GM18505 (cell line): Measurements from ENCODE around the gene SMIM32.

Experiments
- ATAC-seq: cut with Tn5 transposase; IDR thresholded peaks from one replicate; pipeline ENCODE4 v1.9.1; 2021; ENCODE audit not compliant: unreplicated experiment
- POLR2A ChIP-seq: IDR thresholded peaks from 4 replicates; pipeline ENCODE4 v1.6.1; 2011; ENCODE audit warnings: borderline replicate concordance; ENCODE audit not compliant: insufficient read depth, insufficient read length; ENCODE audit errors: extremely low read depth

Gene SMIM32

DNA sequence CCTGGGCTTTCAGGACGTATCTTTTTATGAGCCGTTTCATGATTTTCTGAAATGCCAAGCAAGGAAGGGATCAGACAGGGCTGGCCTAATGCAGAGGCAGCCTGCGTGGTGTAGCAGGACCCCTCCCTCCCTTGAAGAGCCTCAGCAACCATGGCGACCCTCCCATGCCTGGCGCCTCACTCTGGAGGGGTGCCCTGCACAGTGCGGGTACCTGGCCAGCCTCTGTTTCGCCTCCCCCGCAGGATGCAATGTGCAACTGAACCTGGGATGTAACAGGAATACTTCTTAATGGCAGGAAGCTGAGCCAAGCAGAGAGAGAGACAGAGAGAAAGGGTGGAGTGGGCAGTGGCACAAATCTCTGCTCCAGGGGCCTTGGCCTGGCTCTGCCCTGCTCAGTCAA lies 23.3 kb upstream of the SMIM32 start:
- TF ChIP-seq POLR2A: no peak
- no peak for ATAC-seq

DNA sequence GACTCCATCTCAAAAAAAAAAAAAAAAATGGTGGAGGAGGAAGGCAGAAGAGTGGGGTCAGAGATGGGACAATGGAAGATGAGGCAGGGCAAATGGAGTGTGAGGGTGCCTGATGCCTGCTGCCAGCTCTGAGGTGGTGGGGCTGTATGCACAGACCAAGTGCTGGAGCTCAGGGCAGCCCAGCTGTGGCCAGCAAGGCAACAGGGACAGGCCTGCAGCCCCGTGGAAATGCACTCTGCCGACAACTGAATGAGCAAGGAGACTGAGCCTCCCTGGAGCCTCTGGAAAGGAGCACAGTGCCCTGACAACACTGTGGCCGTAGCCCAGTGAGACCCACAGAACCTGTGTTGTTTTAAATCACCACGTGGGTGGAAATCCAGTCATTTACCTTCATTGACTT lies 22.9 kb upstream of the SMIM32 start:
- ATAC-seq: no peak
- TF ChIP-seq POLR2A: no peak

GRCh38 chr5:136213919-136214493 lies 21.0 kb upstream of the SMIM32 start:
- no peak for ATAC-seq
- TF ChIP-seq POLR2A: no peak

DNA sequence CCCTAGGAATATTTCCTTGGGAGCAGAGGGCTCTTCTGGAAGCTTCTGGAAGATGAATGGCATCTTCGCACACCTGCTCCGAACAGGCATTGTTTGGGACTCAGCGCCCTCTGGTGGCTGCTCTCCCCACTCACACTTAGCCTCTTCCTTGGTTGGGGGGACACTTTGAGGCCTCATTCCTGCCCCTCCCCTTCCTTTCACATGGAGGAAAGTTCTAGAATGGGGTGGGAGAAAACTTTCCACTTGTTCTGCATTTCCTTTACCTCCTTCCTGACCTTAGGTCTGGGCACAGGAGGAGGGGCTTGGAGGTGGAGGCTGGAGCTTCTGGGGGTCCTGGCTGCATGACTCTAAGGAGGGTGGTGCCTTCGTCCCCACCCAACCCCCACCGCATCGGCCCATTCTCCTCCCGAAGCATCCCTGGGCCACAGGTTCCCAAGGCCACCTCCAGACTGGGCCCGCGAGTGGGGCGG lies 19.3 kb upstream of the SMIM32 start:
- TF ChIP-seq POLR2A: no peak
- ATAC-seq: no peak

- no peak for ATAC-seq
Observed at GRCh38 chr5:136211282-136212040, 18.5 kb upstream of the SMIM32 start.

GRCh38 chr5:136210259-136210658 lies 17.3 kb upstream of the SMIM32 start:
- TF ChIP-seq POLR2A: no peak
- ATAC-seq: no peak

More at GRCh38 chr5:136211282-136212040, 18.5 kb upstream of the SMIM32 start:
- no peak for TF ChIP-seq POLR2A

- ATAC-seq: no peak
- no peak for TF ChIP-seq POLR2A
Observed at GRCh38 chr5:136209346-136209910, 16.5 kb upstream of the SMIM32 start.

- no peak for TF ChIP-seq POLR2A
Observed at GRCh38 chr5:136208916-136209315, 16.0 kb upstream of the SMIM32 start.

DNA sequence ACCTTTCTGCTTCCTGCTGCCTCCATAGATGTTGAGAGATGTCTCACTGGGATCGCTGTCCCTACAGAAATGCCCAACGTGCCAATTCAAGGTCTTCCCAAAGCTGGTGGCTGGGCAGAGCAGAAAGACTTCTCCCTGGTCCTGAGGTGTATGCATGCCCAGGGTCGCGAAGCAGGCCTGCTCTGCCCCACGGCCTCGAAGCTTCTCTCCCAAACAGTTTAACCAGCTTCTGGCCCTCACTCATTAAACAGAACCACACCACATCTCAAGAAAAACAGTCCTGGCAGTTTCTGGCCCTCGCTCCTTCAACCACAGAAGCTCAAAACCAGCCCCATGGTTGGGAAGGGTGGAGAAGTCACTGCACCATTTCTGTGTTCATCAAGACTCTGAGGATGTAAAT lies 14.7 kb upstream of the SMIM32 start:
- TF ChIP-seq POLR2A: no peak
- ATAC-seq: no peak

More at GRCh38 chr5:136208916-136209315, 16.0 kb upstream of the SMIM32 start:
- ATAC-seq: no peak

- no peak for ATAC-seq
- no peak for TF ChIP-seq POLR2A
Observed at GRCh38 chr5:136206361-136206760, 13.4 kb upstream of the SMIM32 start.

GRCh38 chr5:136205941-136206340 lies 13.0 kb upstream of the SMIM32 start:
- no peak for TF ChIP-seq POLR2A
- no peak for ATAC-seq

- no peak for TF ChIP-seq POLR2A
- no peak for ATAC-seq
Observed at GRCh38 chr5:136205061-136205702, 12.2 kb upstream of the SMIM32 start.

DNA sequence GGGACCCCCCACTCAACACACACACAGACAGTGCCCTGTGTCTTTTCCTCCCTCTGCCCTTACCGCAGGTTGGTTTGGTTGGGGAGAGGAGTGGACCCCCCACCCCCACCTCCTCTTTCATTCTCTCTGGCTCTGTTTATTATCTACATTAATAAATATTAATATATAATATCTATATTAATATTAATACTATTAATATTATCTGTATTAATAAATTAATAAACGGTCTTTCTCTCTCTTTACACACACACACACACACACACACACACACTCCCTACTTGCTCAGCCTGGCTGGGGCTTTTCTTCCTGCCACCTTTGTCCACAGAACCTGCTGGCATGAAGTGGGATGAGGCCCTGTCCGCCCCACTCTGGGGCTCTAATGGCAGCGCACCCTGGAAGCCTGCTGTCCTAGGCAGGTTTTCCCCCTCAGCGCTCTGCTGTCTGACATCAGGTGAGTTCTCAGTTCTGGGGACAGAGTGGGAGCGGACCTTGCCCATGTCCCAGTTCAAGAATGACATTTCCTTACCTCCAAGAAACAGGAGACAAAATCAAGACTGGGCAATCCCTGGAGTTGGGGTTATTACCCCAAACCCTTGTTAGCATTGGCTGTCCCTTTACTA lies 10.5 kb upstream of the SMIM32 start:
- TF ChIP-seq POLR2A: no peak
- ATAC-seq: no peak
